HG03432 (cell line): Measurements from ENCODE around the gene NPPC.
"Not testable (repeated sequence)": the region's sequence is repeated elsewhere in the genome, so short reads cannot be mapped to it uniquely, and the experiment has no call there.

Experiments
- ATAC-seq: cut with Tn5 transposase; IDR thresholded peaks from one replicate; pipeline ENCODE4 v1.9.1; 2021; ENCODE audit warnings: mild to moderate bottlenecking, moderate library complexity; ENCODE audit not compliant: unreplicated experiment

The NPPC gene

GRCh38 chr2:231891514-231891905 is 34.7 kb downstream of the NPPC start:
- ATAC-seq: no peak

GRCh38 chr2:231890896-231891513 is 35.2 kb downstream of the NPPC start:
- no peak for ATAC-seq

DNA sequence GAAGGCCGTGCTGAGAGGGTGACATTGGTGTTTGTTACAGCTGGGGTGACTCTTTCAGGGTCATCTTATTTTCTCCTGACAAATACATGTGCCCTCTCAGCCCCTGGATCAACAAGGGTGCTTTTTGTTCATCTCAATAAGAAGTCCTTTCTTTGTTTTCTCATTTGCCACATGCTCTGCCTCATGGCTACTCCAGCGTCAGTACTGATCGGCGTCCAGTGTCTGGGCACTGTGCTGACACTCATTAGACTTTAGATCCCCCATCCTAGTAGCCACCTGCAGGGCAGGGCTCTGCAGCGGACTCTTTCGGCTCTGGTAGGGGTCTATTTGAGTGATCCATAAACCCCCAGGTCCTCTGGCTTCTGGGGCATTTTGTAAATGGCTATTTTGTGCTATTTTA is 38.4 kb downstream of the NPPC start:
- ATAC-seq: no peak

DNA sequence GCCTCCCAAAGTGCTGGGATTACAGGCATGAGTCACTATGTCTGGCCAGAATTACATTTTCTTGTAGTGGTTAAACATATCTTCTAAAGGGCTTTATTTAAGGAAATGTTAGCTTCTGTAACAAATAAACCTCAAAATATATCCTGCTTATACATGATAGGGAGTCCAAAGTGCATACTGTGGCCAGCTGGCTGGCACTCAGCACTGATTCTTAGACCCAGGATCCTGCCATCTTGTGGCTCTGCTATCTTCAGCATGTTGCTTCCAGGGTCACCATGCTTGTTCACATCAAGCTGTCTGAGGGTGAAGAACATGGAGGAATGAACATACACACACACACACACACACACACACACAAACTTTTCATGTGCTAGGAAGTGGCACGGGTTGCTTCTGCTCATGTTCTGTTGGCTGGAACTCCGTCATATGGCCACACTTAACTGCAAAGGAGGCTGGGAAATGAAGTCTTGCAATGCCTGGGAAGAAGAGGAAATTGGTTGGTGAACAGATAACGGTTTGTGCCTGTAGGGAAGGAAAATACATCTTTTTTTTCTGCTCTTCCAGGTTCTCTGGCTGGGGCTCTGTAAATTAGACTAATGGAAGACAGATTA is 40.0 kb downstream of the NPPC start:
- ATAC-seq: no peak

DNA sequence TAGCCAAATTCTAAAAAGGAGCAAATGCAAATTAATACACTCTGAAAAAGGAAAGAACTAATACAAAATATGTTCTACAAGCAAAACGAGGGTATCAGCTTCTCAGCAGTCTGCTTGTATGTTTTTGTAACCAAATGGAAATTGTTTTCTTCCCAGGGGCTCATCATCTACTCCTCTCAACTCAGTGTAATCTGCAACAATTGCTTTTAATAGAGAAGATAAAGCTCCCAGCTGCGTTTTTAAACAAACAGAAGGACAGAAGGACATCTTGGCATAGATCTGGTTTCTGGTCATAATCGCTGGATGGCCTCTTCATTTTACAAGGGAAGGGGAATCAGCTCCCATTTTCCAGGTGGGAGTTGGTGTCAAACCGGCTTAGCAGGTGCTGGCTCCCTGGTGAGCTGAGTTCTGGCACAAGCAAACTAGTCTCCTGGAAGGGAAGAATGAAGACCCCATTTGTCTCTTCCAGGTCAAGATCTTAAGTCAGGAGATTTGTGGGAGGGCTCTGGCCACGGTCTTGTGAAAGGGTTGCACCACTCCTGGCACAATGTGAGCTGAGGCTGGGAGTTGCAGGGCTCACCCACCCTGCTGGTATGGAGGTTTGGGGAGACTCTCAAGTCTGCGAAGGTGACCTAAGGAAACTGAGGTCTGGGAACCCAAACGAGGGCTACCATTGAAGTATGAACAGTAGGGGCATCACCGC is 41.6 kb downstream of the NPPC start:
- no peak for ATAC-seq

- ATAC-seq: no peak
Observed at GRCh38 chr2:231883468-231883881, 42.7 kb downstream of the NPPC start.

DNA sequence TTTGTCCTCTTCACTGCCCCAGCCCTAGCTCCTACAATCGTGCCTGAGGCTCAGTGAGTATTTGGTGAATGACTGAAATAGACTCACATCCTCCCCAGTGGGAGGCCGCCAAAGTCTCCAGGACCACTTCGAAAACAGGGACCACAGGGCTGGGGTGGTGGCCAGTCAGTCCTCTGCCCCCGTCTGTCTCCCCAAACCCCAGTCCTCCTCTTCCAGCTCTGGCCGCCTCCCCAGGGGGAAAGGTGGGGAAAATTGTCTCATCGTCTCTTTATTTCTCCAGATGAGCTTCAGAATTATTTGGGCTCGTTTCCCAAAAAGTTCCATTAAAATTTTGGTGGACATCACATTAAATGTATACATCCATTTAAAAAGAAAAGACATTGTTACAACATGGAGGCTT is 43.5 kb downstream of the NPPC start:
- no peak for ATAC-seq

GRCh38 chr2:231880371-231880770 is 45.8 kb downstream of the NPPC start:
- ATAC-seq: not testable (repeated sequence)

DNA sequence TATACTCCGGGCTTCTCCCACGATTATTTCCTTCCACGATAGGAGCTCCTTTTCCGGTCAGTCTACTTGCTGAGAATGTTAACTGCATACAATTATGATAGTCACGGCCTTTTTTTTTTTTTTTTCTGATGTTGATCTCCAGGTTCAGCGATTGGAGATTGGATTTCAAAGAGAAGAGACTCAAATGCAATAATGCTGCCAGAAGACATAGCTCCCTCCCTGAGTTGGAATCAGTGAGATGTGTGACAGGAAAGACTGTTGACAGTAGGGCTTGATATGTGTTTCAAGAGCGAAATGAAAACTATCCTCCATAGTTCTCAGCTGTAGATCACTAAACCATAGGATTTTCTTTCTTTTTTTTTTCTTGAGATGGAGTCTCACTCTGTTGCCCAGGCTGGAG is 47.0 kb downstream of the NPPC start:
- no peak for ATAC-seq

DNA sequence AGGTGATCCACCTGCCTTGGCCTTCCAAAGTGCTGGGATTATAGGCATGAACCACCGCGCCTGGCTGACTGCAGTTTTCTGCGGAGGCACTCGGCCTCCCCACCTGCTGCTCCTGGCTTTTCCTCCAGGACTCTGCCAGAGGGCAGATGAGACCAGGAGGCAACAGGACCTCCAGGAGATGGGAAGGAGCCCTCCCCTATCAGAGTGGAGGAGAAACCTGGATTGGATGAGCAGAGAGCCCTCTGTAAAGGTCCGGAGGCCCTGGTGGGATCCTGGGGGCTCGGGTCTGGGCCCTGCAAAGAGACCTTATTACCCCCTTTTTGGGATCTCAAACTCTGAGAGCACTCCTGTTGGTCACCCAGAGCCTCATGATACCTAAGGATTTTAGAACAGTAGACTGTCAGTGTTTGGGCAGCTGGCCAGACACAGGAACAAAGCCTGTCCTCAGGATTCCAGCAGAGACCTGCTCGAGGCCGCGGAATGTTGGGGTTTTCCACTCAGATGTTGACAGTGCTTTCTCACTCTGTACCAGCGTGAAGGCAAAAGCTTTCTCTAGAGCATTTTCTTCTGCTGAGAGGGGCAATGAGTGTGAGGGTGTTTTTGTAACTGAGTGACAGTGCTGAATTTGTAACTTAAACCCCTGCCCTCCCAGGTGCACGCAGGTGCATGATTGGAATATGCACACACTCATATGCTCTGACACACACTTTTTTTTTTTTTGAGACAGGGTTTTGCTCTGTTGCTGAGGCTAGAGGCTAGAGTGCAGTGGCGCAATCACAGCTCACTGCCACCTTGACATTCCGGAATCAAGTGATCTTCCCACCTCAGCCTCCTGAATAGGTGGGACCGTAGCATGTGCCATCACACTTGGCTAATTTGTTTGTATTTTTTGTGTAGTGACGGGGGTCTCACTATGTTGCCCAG is 48.4 kb downstream of the NPPC start:
- ATAC-seq: no peak

GRCh38 chr2:231874944-231875343 is 51.3 kb downstream of the NPPC start:
- no peak for ATAC-seq
